Midbrain (tissue), 1 donor: ENCODE measurements around the gene GAGE12E.
"Not testable (repeated sequence)": the region's sequence is repeated elsewhere in the genome, so short reads cannot be mapped to it uniquely, and the experiment has no call there.

Experiments used
- DNase-seq: peaks from one replicate; lab custom pipeline; 2025; lab: John Stamatoyannopoulos, UW

Gene GAGE12E, protein sequence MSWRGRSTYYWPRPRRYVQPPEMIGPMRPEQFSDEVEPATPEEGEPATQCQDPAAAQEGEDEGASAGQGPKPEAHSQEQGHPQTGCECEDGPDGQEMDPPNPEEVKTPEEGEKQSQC

DNA sequence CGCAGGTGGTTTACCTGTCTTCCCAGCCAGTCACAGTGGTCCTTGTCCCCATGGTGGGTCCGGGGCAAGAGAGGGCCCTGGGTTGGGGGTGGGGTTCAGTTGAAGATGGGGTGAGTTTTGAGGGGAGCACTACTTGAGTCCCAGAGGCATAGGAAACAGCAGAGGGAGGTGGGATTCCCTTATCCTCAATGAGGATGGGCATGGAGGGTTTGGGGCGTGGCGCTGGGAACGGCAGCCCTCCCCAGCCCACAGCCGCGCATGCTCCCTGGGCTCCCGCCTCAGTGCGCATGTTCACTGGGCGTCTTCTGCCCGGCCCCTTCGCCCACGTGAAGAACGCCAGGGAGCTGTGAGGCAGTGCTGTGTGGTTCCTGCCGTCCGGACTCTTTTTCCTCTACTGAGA is at the start of gene GAGE12E:
GAGE12E (plus strand) TSS at position 301 of the 400 bp plus-strand sequence. CDS start 1,155 bp downstream, outside the sequence.
- not testable (repeated sequence) for DNase-seq

- DNase-seq: not testable (repeated sequence)
Observed at GRCh38 chrX:49531877-49532276, 19.2 kb upstream of the GAGE12E start, which contains the start of gene GAGE12C. GAGE12C (plus strand) TSS chrX:49532177; CDS start chrX:49533332, 1,155 bp downstream.

DNA sequence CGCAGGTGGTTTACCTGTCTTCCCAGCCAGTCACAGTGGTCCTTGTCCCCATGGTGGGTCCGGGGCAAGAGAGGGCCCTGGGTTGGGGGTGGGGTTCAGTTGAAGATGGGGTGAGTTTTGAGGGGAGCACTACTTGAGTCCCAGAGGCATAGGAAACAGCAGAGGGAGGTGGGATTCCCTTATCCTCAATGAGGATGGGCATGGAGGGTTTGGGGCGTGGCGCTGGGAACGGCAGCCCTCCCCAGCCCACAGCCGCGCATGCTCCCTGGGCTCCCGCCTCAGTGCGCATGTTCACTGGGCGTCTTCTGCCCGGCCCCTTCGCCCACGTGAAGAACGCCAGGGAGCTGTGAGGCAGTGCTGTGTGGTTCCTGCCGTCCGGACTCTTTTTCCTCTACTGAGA is 9.7 kb upstream of the GAGE12E start, which contains the start of gene GAGE12D:
GAGE12D (plus strand) TSS at position 301 of the 400 bp plus-strand sequence. CDS start 1,155 bp downstream, outside the sequence.
- not testable (repeated sequence) for DNase-seq

GRCh38 chrX:49560542-49560941 is 9.5 kb downstream of the GAGE12E start, which contains the start of gene GAGE12F:
GAGE12F (plus strand) TSS chrX:49560842; CDS start chrX:49561997, 1,155 bp downstream.
- not testable (repeated sequence) for DNase-seq

DNA sequence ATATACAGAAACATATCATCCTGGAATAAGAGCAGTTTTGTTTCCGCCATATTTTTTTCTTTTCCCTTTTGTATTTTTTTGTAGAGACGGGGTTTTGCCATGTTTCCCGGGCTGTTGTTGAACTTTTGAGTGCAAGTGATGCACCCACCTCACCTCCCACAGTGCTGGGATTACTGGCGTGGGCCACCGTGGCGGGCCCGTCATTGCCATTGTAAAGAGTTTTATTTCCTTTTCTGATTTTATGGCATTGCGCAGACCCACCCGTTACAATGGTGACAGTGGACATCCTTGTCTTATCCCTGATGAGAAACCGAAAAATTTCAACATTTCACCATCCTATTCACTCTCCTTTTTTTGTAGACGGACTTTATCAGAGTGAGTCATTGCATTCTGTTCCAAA is 17.6 kb downstream of the GAGE12E start:
- not testable (repeated sequence) for DNase-seq

DNA sequence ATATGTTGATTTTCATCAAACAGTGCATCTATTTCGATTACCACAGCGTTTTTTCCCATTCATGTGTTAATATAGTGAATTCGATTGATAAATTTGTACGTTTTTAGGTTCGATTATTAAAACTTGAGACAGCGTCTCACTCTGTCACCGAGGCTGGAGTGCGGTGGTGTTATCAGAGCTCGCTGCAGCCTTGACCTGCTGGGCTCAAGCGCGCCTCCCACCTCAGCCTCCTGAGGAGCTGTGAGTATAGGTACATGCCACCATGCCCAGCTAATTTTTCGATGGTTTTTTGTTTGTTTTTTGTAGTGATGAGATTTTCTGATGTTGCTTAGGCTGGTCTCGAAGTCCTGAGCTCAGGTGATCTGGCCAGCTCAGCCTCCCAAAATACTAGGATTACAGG is 18.1 kb downstream of the GAGE12E start:
- DNase-seq: not testable (repeated sequence)

- not testable (repeated sequence) for DNase-seq
Observed at GRCh38 chrX:49570100-49570499, 19.0 kb downstream of the GAGE12E start, which contains the start of gene GAGE12G. GAGE12G (plus strand) TSS chrX:49570400; CDS start chrX:49571555, 1,155 bp downstream.

GRCh38 chrX:49579649-49580048 is 28.6 kb downstream of the GAGE12E start, which contains the start of gene GAGE12H:
GAGE12H (plus strand) TSS chrX:49579949; CDS start chrX:49581104, 1,155 bp downstream.
- not testable (repeated sequence) for DNase-seq

DNA sequence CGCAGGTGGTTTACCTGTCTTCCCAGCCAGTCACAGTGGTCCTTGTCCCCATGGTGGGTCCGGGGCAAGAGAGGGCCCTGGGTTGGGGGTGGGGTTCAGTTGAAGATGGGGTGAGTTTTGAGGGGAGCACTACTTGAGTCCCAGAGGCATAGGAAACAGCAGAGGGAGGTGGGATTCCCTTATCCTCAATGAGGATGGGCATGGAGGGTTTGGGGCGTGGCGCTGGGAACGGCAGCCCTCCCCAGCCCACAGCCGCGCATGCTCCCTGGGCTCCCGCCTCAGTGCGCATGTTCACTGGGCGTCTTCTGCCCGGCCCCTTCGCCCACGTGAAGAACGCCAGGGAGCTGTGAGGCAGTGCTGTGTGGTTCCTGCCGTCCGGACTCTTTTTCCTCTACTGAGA is 38.1 kb downstream of the GAGE12E start, which contains the start of gene GAGE2A:
GAGE2A (plus strand) TSS at position 301 of the 400 bp plus-strand sequence. CDS start 1,155 bp downstream, outside the sequence.
- not testable (repeated sequence) for DNase-seq

GRCh38 chrX:49589769-49590478 is 38.8 kb downstream of the GAGE12E start:
- not testable (repeated sequence) for DNase-seq

DNA sequence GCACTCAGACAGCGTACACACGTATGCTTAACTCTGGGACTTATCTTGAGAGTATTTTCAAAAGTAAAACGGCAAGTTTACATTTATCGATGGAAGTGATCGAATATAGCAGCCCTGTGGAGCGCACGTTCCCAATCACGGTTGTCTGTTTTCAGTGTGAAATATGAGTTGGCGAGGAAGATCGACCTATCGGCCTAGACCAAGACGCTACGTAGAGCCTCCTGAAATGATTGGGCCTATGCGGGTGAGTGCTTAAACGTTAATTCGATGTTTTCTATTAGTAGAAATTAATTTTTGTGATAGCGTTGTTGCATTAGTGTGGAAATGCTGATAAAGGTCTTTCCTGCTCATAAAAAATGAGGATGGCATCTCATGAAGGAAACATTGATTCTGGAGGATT is 39.4 kb downstream of the GAGE12E start:
- not testable (repeated sequence) for DNase-seq

DNA sequence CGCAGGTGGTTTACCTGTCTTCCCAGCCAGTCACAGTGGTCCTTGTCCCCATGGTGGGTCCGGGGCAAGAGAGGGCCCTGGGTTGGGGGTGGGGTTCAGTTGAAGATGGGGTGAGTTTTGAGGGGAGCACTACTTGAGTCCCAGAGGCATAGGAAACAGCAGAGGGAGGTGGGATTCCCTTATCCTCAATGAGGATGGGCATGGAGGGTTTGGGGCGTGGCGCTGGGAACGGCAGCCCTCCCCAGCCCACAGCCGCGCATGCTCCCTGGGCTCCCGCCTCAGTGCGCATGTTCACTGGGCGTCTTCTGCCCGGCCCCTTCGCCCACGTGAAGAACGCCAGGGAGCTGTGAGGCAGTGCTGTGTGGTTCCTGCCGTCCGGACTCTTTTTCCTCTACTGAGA is 47.6 kb downstream of the GAGE12E start, which contains the start of gene GAGE1:
GAGE1 (plus strand) TSS at position 301 of the 400 bp plus-strand sequence. CDS start 1,155 bp downstream, outside the sequence.
- DNase-seq: not testable (repeated sequence)
